SK-N-SH treated with all-trans-retinoic acid at 6 μM for 48 hours (cell line): ENCODE measurements around the gene UBE2H.

Experiments
- ATAC-seq: fragments of 200-7000 bp; cut with Tn5 transposase; 3 replicates; pipeline ENCODE4 v1.9.1; 2020; ENCODE audit warnings: mild to moderate bottlenecking, moderate library complexity
- ARNTL ChIP-seq: fragments of 450-650 bp; formaldehyde crosslinking; IDR thresholded peaks from 2 replicates; pipeline ENCODE4 v1.5.0; 2020; ENCODE audit warnings: low read depth, mild to moderate bottlenecking, moderate library complexity, borderline replicate concordance
- ESRRG ChIP-seq: fragments of 250-450 bp; sonication (Bioruptor Pico); IDR thresholded peaks from 2 replicates; pipeline ENCODE4 v1.6.1; 2021; ENCODE audit warnings: mild to moderate bottlenecking
- GLIS3 ChIP-seq: fragments of 250-450 bp; sonication (Bioruptor Pico); IDR thresholded peaks from 2 replicates; pipeline ENCODE4 v1.5.0; 2020; ENCODE audit warnings: mild to moderate bottlenecking, moderate library complexity
- ISL1 ChIP-seq: fragments of 250-450 bp; sonication (Bioruptor Pico); IDR thresholded peaks from 2 replicates; pipeline ENCODE4 v2.1.2; 2022; ENCODE audit warnings: mild to moderate bottlenecking, moderate library complexity
- OSR1 ChIP-seq: fragments of 250-450 bp; sonication (Bioruptor Pico); IDR thresholded peaks from 2 replicates; pipeline ENCODE4 v1.8.0; 2022; ENCODE audit warnings: moderate library complexity, mild to moderate bottlenecking, inconsistent platforms
- RARB ChIP-seq: fragments of 250-450 bp; sonication (Bioruptor Pico); IDR thresholded peaks from 2 replicates; pipeline ENCODE4 v1.8.0; 2021; ENCODE audit warnings: mild to moderate bottlenecking, moderate library complexity
- SNAI2 ChIP-seq: fragments of 250-450 bp; sonication (Bioruptor Pico); IDR thresholded peaks from 2 replicates; pipeline ENCODE4 v1.5.0; 2020; ENCODE audit warnings: mild to moderate bottlenecking, moderate library complexity
- TCF4 ChIP-seq: fragments of 250-450 bp; sonication (Bioruptor Pico); IDR thresholded peaks from 2 replicates; pipeline ENCODE4 v1.8.0; 2021; ENCODE audit warnings: mild to moderate bottlenecking, moderate library complexity, borderline replicate concordance
- TOX ChIP-seq: fragments of 250-450 bp; sonication (Bioruptor Pico); IDR thresholded peaks from 2 replicates; pipeline ENCODE4 v1.8.0; 2021; ENCODE audit warnings: mild to moderate bottlenecking, moderate library complexity, borderline replicate concordance
- ZC3H10 ChIP-seq: fragments of 250-450 bp; sonication (Bioruptor Pico); IDR thresholded peaks from 2 replicates; pipeline ENCODE4 v1.5.1; 2021; ENCODE audit warnings: mild to moderate bottlenecking, moderate library complexity
- ZFP3 ChIP-seq: fragments of 250-450 bp; sonication (Bioruptor Pico); IDR thresholded peaks from 2 replicates; pipeline ENCODE4 v1.5.0; 2020; ENCODE audit warnings: mild to moderate bottlenecking, moderate library complexity
- ZFP30 ChIP-seq: fragments of 450-650 bp; formaldehyde crosslinking; IDR thresholded peaks from 2 replicates; pipeline ENCODE4 v1.5.0; 2022; ENCODE audit warnings: mild to moderate bottlenecking, moderate library complexity
- ZNF565 ChIP-seq: fragments of 450-650 bp; formaldehyde crosslinking; conservative IDR thresholded peaks from 2 replicates; pipeline ENCODE4 v1.5.0; 2020; ENCODE audit warnings: low read depth, mild to moderate bottlenecking, moderate library complexity
- ZNF70 ChIP-seq: fragments of 450-650 bp; formaldehyde crosslinking; IDR thresholded peaks from 2 replicates; pipeline ENCODE4 v1.5.0; 2020; ENCODE audit warnings: mild to moderate bottlenecking, moderate library complexity
- ZNF8 ChIP-seq: fragments of 450-650 bp; formaldehyde crosslinking; IDR thresholded peaks from 2 replicates; pipeline ENCODE4 v1.5.0; 2020; ENCODE audit warnings: mild to moderate bottlenecking, moderate library complexity
- TF ChIP-seq, protein P1 (sequence below): fragments of 250-450 bp; sonication (Bioruptor Pico); IDR thresholded peaks from 2 replicates; pipeline ENCODE4 v1.8.0; 2020; ENCODE audit warnings: mild to moderate bottlenecking, moderate library complexity, borderline replicate concordance
- TF ChIP-seq, protein P2 (sequence below): fragments of 250-450 bp; sonication (Bioruptor Pico); IDR thresholded peaks from 2 replicates; pipeline ENCODE4 v1.8.0; 2021; ENCODE audit warnings: low read depth, mild to moderate bottlenecking, moderate library complexity, borderline replicate concordance
- TF ChIP-seq, protein P3 (sequence below): fragments of 250-450 bp; sonication (Bioruptor Pico); IDR thresholded peaks from 2 replicates; pipeline ENCODE4 v1.5.0; 2020; ENCODE audit warnings: mild to moderate bottlenecking, moderate library complexity
- TF ChIP-seq, protein P4 (sequence below): fragments of 250-450 bp; sonication (Bioruptor Pico); IDR thresholded peaks from 2 replicates; pipeline ENCODE4 v1.5.1; 2021; ENCODE audit warnings: mild to moderate bottlenecking, moderate library complexity
- TF ChIP-seq, protein P5 (sequence below): fragments of 250-450 bp; sonication (Bioruptor Pico); IDR thresholded peaks from 2 replicates; pipeline ENCODE4 v1.5.1; 2020; ENCODE audit warnings: low read depth, mild to moderate bottlenecking, moderate library complexity

Gene UBE2H

GRCh38 chr7:129986600-129986999, 33.8 kb upstream of the UBE2H start:
- ATAC-seq: no peak
- no peak for TF ChIP-seq ISL1 (CRISPR knock-in tag)
- TF ChIP-seq, protein P1, sequence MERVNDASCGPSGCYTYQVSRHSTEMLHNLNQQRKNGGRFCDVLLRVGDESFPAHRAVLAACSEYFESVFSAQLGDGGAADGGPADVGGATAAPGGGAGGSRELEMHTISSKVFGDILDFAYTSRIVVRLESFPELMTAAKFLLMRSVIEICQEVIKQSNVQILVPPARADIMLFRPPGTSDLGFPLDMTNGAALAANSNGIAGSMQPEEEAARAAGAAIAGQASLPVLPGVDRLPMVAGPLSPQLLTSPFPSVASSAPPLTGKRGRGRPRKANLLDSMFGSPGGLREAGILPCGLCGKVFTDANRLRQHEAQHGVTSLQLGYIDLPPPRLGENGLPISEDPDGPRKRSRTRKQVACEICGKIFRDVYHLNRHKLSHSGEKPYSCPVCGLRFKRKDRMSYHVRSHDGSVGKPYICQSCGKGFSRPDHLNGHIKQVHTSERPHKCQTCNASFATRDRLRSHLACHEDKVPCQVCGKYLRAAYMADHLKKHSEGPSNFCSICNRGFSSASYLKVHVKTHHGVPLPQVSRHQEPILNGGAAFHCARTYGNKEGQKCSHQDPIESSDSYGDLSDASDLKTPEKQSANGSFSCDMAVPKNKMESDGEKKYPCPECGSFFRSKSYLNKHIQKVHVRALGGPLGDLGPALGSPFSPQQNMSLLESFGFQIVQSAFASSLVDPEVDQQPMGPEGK: no peak
- TF ChIP-seq, protein P2, sequence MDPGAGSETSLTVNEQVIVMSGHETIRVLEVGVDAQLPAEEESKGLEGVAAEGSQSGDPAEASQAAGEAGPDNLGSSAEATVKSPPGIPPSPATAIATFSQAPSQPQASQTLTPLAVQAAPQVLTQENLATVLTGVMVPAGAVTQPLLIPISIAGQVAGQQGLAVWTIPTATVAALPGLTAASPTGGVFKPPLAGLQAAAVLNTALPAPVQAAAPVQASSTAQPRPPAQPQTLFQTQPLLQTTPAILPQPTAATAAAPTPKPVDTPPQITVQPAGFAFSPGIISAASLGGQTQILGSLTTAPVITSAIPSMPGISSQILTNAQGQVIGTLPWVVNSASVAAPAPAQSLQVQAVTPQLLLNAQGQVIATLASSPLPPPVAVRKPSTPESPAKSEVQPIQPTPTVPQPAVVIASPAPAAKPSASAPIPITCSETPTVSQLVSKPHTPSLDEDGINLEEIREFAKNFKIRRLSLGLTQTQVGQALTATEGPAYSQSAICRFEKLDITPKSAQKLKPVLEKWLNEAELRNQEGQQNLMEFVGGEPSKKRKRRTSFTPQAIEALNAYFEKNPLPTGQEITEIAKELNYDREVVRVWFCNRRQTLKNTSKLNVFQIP (CRISPR knock-in tag): no peak
- TF ChIP-seq RARB: no peak
- no peak for TF ChIP-seq TCF4 (CRISPR knock-in tag)
- TF ChIP-seq, protein P3, sequence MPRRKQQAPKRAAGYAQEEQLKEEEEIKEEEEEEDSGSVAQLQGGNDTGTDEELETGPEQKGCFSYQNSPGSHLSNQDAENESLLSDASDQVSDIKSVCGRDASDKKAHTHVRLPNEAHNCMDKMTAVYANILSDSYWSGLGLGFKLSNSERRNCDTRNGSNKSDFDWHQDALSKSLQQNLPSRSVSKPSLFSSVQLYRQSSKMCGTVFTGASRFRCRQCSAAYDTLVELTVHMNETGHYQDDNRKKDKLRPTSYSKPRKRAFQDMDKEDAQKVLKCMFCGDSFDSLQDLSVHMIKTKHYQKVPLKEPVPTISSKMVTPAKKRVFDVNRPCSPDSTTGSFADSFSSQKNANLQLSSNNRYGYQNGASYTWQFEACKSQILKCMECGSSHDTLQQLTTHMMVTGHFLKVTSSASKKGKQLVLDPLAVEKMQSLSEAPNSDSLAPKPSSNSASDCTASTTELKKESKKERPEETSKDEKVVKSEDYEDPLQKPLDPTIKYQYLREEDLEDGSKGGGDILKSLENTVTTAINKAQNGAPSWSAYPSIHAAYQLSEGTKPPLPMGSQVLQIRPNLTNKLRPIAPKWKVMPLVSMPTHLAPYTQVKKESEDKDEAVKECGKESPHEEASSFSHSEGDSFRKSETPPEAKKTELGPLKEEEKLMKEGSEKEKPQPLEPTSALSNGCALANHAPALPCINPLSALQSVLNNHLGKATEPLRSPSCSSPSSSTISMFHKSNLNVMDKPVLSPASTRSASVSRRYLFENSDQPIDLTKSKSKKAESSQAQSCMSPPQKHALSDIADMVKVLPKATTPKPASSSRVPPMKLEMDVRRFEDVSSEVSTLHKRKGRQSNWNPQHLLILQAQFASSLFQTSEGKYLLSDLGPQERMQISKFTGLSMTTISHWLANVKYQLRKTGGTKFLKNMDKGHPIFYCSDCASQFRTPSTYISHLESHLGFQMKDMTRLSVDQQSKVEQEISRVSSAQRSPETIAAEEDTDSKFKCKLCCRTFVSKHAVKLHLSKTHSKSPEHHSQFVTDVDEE: no peak
- TF ChIP-seq, protein P4, sequence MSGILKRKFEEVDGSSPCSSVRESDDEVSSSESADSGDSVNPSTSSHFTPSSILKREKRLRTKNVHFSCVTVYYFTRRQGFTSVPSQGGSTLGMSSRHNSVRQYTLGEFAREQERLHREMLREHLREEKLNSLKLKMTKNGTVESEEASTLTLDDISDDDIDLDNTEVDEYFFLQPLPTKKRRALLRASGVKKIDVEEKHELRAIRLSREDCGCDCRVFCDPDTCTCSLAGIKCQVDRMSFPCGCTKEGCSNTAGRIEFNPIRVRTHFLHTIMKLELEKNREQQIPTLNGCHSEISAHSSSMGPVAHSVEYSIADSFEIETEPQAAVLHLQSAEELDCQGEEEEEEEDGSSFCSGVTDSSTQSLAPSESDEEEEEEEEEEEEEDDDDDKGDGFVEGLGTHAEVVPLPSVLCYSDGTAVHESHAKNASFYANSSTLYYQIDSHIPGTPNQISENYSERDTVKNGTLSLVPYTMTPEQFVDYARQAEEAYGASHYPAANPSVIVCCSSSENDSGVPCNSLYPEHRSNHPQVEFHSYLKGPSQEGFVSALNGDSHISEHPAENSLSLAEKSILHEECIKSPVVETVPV (CRISPR knock-in tag): no peak
- no peak for TF ChIP-seq ZNF70 (CRISPR knock-in tag)
- TF ChIP-seq ESRRG (CRISPR knock-in tag): no peak
- TF ChIP-seq ZFP30 (CRISPR knock-in tag): no peak
- no peak for TF ChIP-seq ARNTL (CRISPR knock-in tag)
- TF ChIP-seq ZNF8 (CRISPR knock-in tag): no peak
- TF ChIP-seq ZC3H10 (CRISPR knock-in tag): no peak

DNA sequence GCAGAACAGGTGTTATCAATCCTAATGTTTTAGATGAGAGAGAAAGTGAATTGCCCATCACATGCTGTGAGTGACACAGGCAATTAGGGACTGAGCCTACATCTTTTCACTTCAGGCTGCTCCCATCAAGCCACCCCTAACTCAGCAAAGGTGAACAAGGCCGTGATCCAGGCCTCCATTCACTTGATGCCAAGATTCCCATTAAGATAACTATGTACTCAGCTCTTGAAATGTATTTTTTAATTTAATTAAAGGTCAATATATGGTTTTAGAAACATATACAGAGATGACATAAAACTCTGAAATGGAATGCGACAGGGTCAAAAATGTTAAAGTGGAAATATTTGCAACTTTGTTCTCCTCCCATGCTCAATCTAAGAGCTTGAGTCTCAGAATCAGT, 27.9 kb upstream of the UBE2H start:
- TF ChIP-seq ISL1 (CRISPR knock-in tag) (peak; percentile 99), OSR1 (CRISPR knock-in tag) (no peak), ZC3H10 (CRISPR knock-in tag) (no peak), ZFP3 (CRISPR knock-in tag) (peak; percentile 56; the same call in 1 of the 2 replicates), ESRRG (CRISPR knock-in tag) (no peak), ZNF8 (CRISPR knock-in tag) (no peak; the same call in 1 of the 2 replicates), TOX (no peak), SNAI2 (CRISPR knock-in tag) (peak; percentile 90), GLIS3 (CRISPR knock-in tag) (peak; percentile 54; the same call in 1 of the 2 replicates), ARNTL (CRISPR knock-in tag) (no peak), ZNF565 (CRISPR knock-in tag) (no peak), ZNF70 (CRISPR knock-in tag) (no peak)
- TF ChIP-seq, protein P1: no peak; the same call in 1 of the 2 replicates
- TF ChIP-seq, protein P4 (CRISPR knock-in tag): no peak
- TF ChIP-seq, protein P5, sequence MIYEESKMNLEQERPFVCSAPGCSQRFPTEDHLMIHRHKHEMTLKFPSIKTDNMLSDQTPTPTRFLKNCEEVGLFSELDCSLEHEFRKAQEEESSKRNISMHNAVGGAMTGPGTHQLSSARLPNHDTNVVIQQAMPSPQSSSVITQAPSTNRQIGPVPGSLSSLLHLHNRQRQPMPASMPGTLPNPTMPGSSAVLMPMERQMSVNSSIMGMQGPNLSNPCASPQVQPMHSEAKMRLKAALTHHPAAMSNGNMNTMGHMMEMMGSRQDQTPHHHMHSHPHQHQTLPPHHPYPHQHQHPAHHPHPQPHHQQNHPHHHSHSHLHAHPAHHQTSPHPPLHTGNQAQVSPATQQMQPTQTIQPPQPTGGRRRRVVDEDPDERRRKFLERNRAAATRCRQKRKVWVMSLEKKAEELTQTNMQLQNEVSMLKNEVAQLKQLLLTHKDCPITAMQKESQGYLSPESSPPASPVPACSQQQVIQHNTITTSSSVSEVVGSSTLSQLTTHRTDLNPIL (CRISPR knock-in tag): 0 out of 2 replicates have a peak, but pooled peaks have one; percentile 38
- TF ChIP-seq, protein P3: no peak; the same call in 1 of the 2 replicates
- peak; percentile 49 for ATAC-seq
